SU-DHL-6 (cell line): ENCODE data around the gene SKI.

Source experiments
- CTCF ChIP-seq: fragments of 200-600 bp; sonication (generic); IDR thresholded peaks from one replicate; pipeline ENCODE4 v1.5.1; 2017; ENCODE audit warnings: antibody characterized with exemption, mild to moderate bottlenecking, low read length, moderate library complexity; ENCODE audit not compliant: insufficient read depth, poor library complexity, severe bottlenecking
- EZH2phosphoT487 ChIP-seq: fragments of 200-600 bp; sonication (generic), shearing (Covaris generic); conservative IDR thresholded peaks from 2 replicates; pipeline ENCODE4 v1.6.1; 2018; ENCODE audit warnings: mild to moderate bottlenecking, antibody characterized with exemption, low read length, moderate library complexity, mixed read lengths

- TF ChIP-seq CTCF (no peak), EZH2phosphoT487 (no peak)
Observed at GRCh38 chr1:2209400-2210083, 18.6 kb upstream of the SKI start.
